Retinal pigment epithelial cell (primary cell): Measurements from ENCODE around the gene ADK.
"Not testable (repeated sequence)": the region's sequence is repeated elsewhere in the genome, so short reads cannot be mapped to it uniquely, and the experiment has no call there.

ENCODE experiments used
- DNase-seq: peaks from one replicate; pipeline ENCODE4 v3.0.0-alpha.2; 2010; ENCODE audit warnings: low read depth
- H3K4me3 ChIP-seq: 2 replicates; pipeline ENCODE4 v1.5.1; 2011; ENCODE audit warnings: mild to moderate bottlenecking, low read length, control low read depth, moderate library complexity
- TF ChIP-seq, protein P1 (sequence below): conservative IDR thresholded peaks from 2 replicates; pipeline ENCODE4 v1.5.1; 2011; ENCODE audit warnings: low read depth, low read length, control low read depth, inconsistent platforms

ADK gene

DNA sequence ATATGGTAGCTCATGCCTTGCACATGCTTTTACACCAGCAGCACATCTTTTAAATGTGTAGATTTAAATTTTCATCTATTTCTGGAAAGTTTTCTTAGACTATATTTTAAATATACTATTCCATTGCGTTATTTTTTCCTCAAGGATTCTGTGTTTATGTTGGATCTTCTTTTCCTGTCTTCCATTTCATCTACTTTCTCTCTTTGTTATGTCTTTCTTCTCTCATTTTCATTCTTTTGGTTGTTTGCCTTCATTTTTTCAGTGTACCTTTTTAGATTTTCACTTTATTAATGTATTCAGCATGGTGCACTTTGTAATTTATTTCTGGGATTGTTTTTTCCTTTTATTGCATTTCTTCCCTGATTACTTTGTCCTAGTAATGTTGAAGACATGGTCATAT is 329.8 kb downstream of the ADK start:
- TF ChIP-seq, protein P1, sequence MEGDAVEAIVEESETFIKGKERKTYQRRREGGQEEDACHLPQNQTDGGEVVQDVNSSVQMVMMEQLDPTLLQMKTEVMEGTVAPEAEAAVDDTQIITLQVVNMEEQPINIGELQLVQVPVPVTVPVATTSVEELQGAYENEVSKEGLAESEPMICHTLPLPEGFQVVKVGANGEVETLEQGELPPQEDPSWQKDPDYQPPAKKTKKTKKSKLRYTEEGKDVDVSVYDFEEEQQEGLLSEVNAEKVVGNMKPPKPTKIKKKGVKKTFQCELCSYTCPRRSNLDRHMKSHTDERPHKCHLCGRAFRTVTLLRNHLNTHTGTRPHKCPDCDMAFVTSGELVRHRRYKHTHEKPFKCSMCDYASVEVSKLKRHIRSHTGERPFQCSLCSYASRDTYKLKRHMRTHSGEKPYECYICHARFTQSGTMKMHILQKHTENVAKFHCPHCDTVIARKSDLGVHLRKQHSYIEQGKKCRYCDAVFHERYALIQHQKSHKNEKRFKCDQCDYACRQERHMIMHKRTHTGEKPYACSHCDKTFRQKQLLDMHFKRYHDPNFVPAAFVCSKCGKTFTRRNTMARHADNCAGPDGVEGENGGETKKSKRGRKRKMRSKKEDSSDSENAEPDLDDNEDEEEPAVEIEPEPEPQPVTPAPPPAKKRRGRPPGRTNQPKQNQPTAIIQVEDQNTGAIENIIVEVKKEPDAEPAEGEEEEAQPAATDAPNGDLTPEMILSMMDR = no peak
- no peak overlapping the region for H3K4me3 ChIP-seq
- DNase-seq = no peak

DNA sequence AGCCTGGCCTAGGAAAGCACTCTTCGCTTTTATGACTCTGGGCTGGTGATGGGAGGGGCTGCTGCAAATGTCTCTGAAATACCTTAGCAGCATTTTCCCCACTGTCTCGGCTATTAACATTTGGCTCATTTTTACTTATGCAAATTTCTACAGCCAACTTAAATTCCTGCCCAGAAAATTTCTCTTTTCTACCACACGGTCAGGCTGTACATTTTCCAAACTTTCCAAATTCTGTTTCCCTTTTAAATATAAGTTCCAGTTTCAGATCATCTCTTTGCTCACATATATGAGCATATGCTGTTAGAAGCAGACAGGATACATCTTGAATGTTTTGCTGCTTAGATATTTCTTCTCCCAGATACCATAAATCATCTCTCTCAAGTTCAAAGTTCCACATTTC is 332.3 kb downstream of the ADK start:
- no peak for DNase-seq
- no peak overlapping the region for H3K4me3 ChIP-seq
- TF ChIP-seq, protein P1 = no peak

DNA sequence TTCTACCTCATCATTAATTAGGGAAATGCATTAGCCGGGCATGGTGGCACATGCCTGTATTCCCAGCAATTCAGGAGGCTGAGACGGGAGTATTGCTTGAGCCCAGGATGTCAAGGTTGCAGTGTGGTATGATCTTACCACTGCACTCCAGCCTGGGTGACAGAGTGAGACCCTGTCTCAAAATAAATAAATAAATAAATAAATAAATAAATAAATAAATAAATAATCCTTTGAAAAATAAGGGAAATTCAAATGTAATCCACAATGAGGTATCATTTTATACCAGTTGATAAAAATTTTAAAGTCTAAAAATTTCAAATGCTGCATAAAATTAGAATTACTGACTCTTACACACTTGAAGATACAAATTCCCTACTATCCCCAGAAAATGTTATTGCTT is 334.3 kb downstream of the ADK start:
- H3K4me3 ChIP-seq = no peak overlapping the region
- no peak for DNase-seq
- TF ChIP-seq, protein P1 = no peak

DNA sequence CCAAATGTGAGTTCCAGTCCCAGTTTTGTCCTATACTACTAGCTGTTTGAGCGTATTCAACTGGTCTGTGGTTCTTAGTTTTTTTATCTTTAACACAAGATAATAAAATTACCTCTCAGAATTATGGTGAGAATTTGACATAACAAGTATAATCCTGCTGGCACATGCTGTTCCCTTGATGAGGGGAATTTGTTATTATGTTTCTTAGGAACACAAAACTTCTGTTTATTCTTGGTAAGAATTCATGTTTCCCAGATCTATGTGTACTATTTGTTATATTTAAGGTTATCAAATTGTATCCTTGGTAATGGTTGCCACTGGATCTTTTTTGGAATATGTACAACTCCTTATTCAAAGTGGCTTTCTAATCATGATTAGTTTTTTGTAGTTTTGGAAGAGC is 335.6 kb downstream of the ADK start:
- no peak overlapping the region for H3K4me3 ChIP-seq
- TF ChIP-seq, protein P1 = no peak
- no peak for DNase-seq

DNA sequence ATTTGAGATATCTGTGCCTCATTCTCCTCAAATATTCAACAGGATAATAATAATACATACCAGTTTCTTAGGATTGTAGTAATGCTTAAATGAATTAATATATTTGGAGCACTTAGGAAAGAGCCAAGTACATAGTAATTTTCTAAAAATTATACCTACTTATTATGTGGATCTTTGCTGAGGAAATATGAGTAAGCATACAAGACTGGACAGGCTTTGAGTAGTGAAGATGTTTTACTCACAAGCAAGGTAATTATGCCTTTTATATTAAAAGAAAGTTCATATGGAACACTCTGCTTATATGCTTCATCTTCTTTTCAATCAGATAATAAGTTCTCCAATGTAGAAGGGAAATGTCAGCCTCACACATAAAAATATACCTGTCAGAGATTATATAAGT is 337.9 kb downstream of the ADK start:
- TF ChIP-seq, protein P1 = no peak
- H3K4me3 ChIP-seq = no peak overlapping the region
- DNase-seq = no peak

DNA sequence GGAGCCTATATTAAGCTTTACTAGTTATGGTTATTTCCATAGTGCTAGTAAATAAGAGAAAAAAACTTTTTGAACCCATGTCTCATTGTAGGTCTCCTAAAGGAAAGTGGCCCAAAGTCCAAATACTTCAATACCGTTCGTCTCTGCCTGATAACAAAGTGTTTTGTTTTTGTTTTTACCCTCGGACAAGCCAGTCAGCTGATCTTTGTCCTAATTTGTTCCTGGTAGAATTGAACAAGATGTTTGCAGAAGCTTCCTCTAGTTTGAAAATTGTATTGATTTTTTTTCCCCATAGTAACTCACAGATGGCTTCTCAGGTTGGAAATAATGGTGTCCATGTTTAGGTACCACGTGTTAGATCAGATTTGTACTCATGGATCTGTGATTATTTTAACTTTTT is 339.5 kb downstream of the ADK start:
- no peak for DNase-seq
- TF ChIP-seq, protein P1 = no peak
- no peak overlapping the region for H3K4me3 ChIP-seq

DNA sequence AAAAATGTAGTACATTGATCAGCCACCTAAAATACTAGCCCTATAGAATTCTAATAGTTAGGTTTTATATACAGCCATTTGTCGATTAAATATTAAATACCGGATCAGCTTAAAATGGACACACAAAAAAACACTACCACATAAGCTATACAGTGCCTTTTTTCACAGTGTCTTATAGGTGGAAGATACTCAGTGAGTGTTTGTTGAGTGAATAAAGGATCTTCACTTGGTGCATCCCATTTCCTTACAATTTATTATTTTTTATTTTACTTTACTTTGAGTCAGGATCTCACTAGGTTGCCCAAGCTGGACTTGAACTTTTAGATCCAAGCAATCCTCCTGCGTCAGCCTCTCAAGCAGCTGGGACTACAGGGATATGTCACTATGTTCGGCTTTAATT is 340.0 kb downstream of the ADK start:
- TF ChIP-seq, protein P1 = no peak
- DNase-seq = no peak
- H3K4me3 ChIP-seq = no peak overlapping the region

DNA sequence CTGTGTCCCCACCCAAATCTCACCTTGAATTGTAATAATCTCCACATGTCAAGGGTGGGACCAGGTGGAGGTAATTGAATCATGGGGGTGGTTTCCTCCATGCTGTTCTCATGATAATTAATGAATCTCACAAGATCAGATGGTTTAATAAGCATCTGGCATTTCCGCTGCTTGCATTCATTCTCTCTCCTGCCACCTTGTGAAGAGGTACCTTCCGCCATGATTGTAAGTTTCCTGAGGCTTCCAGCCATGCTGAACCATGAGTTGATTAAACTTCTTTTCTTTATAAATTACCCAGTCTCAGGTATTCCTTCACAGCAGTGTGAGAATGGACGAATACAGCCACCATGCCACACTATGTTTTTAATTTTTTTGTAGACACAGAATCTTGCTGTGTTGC is 345.3 kb downstream of the ADK start:
- not testable (repeated sequence) for H3K4me3 ChIP-seq, DNase-seq

DNA sequence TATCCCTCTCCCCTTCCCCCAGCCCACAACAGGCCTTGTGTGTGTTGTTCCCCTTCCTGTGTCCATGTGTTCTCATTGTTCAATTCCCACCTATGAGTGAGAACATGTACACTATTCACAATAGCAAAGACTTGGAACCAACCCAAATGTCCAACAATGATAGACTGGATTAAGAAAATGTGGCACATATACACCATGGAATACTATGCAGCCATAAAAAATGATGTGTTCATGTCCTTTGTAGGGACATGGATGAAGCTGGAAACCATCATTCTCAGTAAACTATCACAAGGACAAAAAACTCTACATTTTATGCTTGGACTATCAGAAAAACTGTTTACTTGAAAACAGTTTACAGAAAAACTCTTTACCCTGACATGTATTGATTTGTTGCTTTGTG is 347.6 kb downstream of the ADK start:
- H3K4me3 ChIP-seq, DNase-seq: not testable (repeated sequence)
